Measurements from ENCODE around the gene CYB561.
"Not testable (repeated sequence)": the region's sequence is repeated elsewhere in the genome, so short reads cannot be mapped to it uniquely, and the experiment has no call there.

Gene CYB561

DNA sequence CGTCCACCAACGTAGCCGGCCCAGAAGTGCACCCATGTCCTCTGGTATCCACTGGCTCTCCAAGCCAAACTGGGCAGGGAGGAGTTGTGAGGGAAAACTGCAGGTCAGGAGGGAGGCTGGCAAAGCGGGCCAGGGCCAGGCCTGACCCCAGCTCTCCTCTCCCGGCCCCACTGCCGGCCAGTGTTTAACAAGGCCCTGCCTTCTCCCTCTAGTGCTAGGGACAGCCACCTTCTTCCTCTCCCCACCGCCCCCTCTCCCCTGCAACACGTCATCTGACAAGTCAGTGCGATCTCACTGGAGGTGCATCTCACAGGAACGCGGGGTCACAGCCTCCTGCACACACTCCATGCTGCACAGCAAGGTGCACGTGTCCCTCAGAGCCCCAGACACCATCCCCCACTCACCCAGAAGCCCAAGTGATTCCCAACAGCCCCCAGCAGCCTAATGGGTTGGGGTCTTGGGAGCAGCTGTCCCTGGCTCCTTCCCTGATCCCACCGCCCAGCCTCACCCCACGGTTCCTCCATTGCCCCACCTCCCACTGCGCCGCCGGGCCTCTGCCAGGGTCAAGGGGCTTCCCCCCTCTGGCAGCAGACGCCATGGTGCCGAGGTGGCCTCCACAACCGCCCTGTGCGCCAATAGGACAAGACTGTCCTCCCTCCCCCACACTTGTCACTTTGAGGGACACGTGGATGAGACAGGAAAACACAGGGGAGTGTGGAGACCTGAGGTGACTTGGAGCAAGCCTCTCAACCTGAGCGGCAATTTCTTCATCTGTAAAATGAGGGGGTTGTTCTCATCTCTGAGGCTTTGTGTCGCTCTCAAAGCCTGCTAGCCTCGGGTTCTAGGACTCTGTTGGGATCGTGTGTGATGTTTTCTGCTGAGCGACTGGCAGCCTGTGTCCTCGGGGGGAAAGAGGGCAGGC, 29.6 kb upstream of the CYB561 start:
- no peak for DNase-seq (ENCODE audit: low read depth)
- TF ChIP-seq, protein P1, sequence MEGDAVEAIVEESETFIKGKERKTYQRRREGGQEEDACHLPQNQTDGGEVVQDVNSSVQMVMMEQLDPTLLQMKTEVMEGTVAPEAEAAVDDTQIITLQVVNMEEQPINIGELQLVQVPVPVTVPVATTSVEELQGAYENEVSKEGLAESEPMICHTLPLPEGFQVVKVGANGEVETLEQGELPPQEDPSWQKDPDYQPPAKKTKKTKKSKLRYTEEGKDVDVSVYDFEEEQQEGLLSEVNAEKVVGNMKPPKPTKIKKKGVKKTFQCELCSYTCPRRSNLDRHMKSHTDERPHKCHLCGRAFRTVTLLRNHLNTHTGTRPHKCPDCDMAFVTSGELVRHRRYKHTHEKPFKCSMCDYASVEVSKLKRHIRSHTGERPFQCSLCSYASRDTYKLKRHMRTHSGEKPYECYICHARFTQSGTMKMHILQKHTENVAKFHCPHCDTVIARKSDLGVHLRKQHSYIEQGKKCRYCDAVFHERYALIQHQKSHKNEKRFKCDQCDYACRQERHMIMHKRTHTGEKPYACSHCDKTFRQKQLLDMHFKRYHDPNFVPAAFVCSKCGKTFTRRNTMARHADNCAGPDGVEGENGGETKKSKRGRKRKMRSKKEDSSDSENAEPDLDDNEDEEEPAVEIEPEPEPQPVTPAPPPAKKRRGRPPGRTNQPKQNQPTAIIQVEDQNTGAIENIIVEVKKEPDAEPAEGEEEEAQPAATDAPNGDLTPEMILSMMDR (IDR thresholded peaks at IDR 0.05; ENCODE audit: insufficient read depth, low read depth, low read length, missing control alignments): no peak
- no peak overlapping the region for H3K4me3 ChIP-seq (ENCODE audit: low read depth, low read length)

DNA sequence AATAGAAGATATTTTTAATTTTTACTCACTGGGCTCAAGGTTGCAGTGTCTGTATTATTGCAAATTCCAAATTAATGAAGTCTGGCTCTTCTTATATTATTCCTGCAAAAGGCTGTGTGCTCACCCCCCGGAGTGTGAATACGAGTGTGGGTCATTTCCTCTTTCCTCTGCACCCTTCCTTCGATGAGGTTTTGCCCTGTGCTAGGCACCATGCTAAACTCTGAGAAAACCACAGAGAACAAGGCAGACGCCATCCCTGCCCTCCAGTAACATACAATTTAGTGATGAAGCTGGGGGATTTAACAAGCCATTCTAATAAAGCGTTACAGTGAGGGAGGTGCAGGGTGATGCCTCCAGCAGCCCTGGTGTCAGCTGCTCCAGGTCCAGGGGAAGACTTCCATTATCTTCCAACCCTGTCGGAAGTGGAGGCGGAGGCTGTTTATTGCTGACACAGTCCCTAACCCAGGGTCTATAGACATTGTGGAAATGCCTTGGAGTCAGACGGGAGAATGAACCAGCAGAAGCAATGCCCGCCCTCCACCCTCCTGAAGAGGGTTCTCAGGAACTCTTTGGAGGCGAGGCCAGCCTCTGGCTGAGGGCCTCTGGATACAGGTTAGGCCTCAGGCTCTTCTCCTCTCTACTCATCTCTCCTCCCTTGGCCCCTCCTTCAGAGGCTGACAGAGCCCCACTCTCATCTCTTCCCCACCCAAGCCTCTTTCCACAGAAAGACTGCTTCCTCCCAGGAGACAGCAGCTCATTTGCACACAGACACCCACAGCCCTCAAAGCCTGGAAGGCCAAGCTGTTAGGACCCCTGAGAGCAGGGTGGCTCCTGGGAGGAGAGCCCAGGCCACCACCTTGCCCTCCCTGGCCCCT, 28.7 kb upstream of the CYB561 start:
- H3K4me3 ChIP-seq (ENCODE audit: low read depth, low read length): no peak overlapping the region
- TF ChIP-seq, protein P1 (IDR thresholded peaks at IDR 0.05; ENCODE audit: insufficient read depth, low read depth, low read length, missing control alignments): no peak
- no peak for DNase-seq (ENCODE audit: low read depth)

GRCh38 chr17:63474174-63474573, 28.1 kb upstream of the CYB561 start:
- TF ChIP-seq, protein P1 (IDR thresholded peaks at IDR 0.05; ENCODE audit: insufficient read depth, low read depth, low read length, missing control alignments): no peak
- DNase-seq (ENCODE audit: low read depth): no peak
- H3K4me3 ChIP-seq (ENCODE audit: low read depth, low read length): no peak overlapping the region

- DNase-seq (ENCODE audit: low read depth): not testable (repeated sequence)
Observed at GRCh38 chr17:63468099-63468498, 22.0 kb upstream of the CYB561 start.

GRCh38 chr17:63464691-63465236, 18.7 kb upstream of the CYB561 start:
- H3K4me3 ChIP-seq (ENCODE audit: low read depth, low read length): no peak overlapping the region
- DNase-seq (ENCODE audit: low read depth): no peak
- TF ChIP-seq, protein P1 (IDR thresholded peaks at IDR 0.05; ENCODE audit: insufficient read depth, low read depth, low read length, missing control alignments): no peak

More at GRCh38 chr17:63468099-63468498, 22.0 kb upstream of the CYB561 start:
- H3K4me3 ChIP-seq (ENCODE audit: low read depth, low read length): not testable (repeated sequence)

- H3K4me3 ChIP-seq (ENCODE audit: low read depth, low read length): no peak overlapping the region
- DNase-seq (ENCODE audit: low read depth): no peak
- TF ChIP-seq, protein P1 (IDR thresholded peaks at IDR 0.05; ENCODE audit: insufficient read depth, low read depth, low read length, missing control alignments): no peak
Observed at GRCh38 chr17:63463771-63464170, 17.7 kb upstream of the CYB561 start.

GRCh38 chr17:63460018-63460417, 13.9 kb upstream of the CYB561 start:
- TF ChIP-seq, protein P1 (IDR thresholded peaks at IDR 0.05; ENCODE audit: insufficient read depth, low read depth, low read length, missing control alignments): no peak
- no peak for DNase-seq (ENCODE audit: low read depth)
- no peak overlapping the region for H3K4me3 ChIP-seq (ENCODE audit: low read depth, low read length)
